ENCODE measurements around the gene ADAMTS15. TPM values are rescaled to one million over a fixed set of nuclear protein-coding genes. Genes with fewer than 3 reads are reported as not detected.

Gene ADAMTS15
- polyA plus RNA-seq, 1 experiment = 5.6 TPM

DNA sequence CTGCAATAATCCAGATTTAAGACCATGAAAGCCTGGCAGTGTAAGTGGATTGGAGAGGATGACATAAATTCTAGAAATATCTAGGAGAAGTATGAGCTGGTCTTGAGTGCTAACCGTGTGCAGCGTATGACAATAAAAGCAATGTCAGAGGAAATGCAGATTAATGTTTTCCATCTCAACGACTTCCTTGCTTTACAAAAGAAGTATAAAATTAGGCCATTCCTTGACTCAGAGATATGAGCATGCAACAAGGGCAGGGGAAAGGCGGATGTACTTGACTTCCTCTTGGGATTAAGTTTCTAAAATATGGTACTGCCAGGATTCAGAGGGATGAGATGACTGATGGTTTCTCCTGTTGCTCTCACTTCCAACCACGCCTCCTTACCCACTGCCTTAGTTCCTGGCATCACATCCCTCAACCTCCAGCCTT, 32.3 kb downstream of the ADAMTS15 start:
- DNase-seq (ENCODE audit: low read depth) = no peak
- Histone ChIP-seq H3K4me3 (ENCODE audit: low read depth, low read length) (no peak overlapping the region), H3K27me3 (ENCODE audit: control insufficient read depth, insufficient read depth, low read length) (no peaks in the 10 kb centered on the region), H3K36me3 (ENCODE audit: control insufficient read depth, insufficient read depth, low read length) (no peaks in the 10 kb centered on the region)
- TF ChIP-seq, protein P1, sequence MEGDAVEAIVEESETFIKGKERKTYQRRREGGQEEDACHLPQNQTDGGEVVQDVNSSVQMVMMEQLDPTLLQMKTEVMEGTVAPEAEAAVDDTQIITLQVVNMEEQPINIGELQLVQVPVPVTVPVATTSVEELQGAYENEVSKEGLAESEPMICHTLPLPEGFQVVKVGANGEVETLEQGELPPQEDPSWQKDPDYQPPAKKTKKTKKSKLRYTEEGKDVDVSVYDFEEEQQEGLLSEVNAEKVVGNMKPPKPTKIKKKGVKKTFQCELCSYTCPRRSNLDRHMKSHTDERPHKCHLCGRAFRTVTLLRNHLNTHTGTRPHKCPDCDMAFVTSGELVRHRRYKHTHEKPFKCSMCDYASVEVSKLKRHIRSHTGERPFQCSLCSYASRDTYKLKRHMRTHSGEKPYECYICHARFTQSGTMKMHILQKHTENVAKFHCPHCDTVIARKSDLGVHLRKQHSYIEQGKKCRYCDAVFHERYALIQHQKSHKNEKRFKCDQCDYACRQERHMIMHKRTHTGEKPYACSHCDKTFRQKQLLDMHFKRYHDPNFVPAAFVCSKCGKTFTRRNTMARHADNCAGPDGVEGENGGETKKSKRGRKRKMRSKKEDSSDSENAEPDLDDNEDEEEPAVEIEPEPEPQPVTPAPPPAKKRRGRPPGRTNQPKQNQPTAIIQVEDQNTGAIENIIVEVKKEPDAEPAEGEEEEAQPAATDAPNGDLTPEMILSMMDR (IDR thresholded peaks at IDR 0.05; ENCODE audit: insufficient read depth, low read depth, low read length) = no peak
- ChIA-PET CTCF (interaction anchor here (1.3 kb wide), 1 partner anchor 381 kb away, joined by 5 read pairs; no protein-coding TSS in a partner anchor), POLR2A (no interaction called here)

DNA sequence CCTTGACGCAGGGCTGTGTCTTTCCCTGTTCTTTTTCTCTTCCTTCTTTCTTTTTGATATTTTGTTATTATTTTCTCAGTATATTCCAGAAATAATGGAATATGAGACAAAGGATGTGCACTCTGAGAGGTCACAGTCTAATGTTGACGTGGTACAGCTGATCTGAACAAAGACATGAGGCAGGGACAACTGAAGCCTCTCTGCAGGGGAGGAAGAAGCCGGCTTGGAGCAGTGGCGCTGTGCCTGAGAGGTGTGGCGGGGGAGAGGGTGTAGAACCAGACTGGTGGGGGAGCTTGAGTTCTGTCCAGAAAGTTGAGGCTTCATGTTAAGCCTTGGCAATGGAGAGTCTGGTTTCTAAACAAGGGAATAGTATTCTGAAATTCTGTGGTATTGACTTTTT, 34.7 kb downstream of the ADAMTS15 start:
- Histone ChIP-seq H3K4me3 (ENCODE audit: low read depth, low read length) (no peak overlapping the region), H3K36me3 (ENCODE audit: control insufficient read depth, insufficient read depth, low read length) (no peaks in the 10 kb centered on the region), H3K27me3 (ENCODE audit: control insufficient read depth, insufficient read depth, low read length) (no peaks in the 10 kb centered on the region)
- no peak for DNase-seq (ENCODE audit: low read depth)
- ChIA-PET CTCF (no interaction called here), POLR2A (no interaction called here)
- TF ChIP-seq, protein P1 (IDR thresholded peaks at IDR 0.05; ENCODE audit: insufficient read depth, low read depth, low read length) = no peak

DNA sequence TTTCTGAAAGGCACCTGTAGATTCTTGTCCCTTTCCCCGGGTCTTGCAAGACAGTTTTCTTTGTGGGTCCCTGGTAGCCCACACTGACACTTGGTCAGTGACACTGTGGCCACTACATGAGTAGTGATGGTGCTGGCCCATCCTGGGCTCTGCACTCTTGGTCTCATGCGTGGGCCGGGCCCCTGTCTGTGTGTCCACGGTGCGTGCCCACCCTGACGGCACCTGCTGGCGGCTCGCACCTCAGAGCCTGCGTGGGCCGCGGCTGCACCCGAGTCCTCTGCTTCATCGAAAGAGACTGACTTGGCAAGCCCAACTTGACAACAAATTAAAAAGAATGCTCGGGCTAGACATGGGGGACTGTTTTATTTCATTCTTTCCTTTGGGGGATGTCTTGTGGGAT, 37.5 kb downstream of the ADAMTS15 start:
- TF ChIP-seq, protein P1 (IDR thresholded peaks at IDR 0.05; ENCODE audit: insufficient read depth, low read depth, low read length) = no peak
- CTCF ChIA-PET = no interaction called here
- Histone ChIP-seq H3K36me3 (ENCODE audit: control insufficient read depth, insufficient read depth, low read length) (no peaks in the 10 kb centered on the region), H3K4me3 (ENCODE audit: low read depth, low read length) (no peak overlapping the region), H3K27me3 (ENCODE audit: control insufficient read depth, insufficient read depth, low read length) (no peaks in the 10 kb centered on the region)
- DNase-seq (ENCODE audit: low read depth) = no peak
- POLR2A ChIA-PET = no interaction called here

DNA sequence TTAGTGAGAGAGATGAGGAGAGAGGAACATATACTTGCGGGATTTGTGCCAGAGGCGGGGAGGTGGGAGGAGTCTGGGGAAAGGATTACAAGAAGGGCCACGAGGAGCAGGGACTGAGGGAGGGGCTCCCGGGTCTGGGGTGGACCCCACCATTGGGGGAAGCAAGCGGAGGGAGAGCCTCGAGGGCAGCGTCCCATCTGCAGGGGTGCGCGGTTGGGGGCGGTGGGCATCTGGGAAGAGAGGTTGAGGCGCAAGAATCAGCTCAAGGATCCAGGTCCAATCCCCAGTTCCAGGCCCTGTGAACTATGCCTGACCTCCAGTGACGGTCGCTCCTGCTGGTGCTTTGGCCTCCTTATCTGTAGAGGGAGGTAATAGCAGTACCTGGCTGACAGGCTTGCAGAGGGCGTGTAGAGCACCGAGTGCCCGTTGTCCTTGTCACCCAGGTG, 38.0 kb downstream of the ADAMTS15 start:
- H3K4me3 ChIP-seq (ENCODE audit: low read depth, low read length) = no peak overlapping the region
- CTCF ChIA-PET = no interaction called here
- TF ChIP-seq, protein P1 (IDR thresholded peaks at IDR 0.05; ENCODE audit: insufficient read depth, low read depth, low read length) = no peak
- H3K36me3 ChIP-seq (ENCODE audit: control insufficient read depth, insufficient read depth, low read length) = no peaks in the 10 kb centered on the region
- POLR2A ChIA-PET = no interaction called here
- DNase-seq (ENCODE audit: low read depth) = no peak
- no peaks in the 10 kb centered on the region for H3K27me3 ChIP-seq (ENCODE audit: control insufficient read depth, insufficient read depth, low read length)

DNA sequence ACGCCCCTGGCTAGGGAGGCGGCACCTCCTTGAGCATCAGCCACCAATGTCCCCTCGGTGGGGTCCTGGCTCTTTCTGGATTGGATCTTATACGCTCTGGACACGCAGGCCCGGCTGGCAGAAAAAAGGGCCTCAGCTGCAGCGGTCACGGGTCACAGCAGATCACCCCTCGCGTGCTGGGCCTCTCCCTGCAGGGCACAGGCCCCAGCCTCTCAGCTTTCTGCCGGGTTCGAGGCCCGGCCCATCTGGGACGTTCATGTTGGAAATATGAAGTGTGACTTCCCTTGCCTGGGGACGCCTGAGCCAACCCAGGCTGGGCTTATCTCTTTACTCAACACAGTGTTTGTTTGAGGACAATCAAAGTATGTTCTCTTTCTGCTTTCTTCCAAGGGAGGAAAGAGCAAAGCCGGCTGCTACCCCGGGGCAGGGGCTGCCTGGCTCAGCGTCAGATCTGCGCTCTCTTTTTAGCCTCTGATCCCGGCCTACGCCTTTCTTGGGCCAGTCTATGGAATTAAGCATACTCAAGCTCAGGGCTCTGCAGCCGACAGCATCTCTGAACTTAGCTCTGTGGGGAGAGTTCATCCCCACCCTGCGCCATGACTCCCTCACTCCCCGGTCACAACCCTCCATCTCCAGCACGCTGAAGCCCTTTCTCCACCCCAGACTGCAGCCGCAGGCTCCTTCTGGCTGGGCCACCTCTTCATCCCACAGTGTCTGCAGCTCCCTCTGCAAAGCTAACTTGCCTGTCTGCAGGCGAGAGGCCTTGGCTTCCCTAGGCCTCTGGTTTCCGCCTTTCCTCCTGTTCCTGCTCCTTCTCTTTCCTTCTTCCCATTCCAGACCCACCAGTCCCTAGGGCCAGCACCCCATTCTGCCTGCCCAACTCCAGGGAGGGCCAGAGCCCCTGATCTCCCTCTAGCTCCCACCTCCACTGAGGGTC, 38.8 kb downstream of the ADAMTS15 start:
- Histone ChIP-seq H3K4me3 (ENCODE audit: low read depth, low read length) (no peak overlapping the region), H3K36me3 (ENCODE audit: control insufficient read depth, insufficient read depth, low read length) (no peaks in the 10 kb centered on the region), H3K27me3 (ENCODE audit: control insufficient read depth, insufficient read depth, low read length) (no peaks in the 10 kb centered on the region)
- ChIA-PET CTCF (interaction anchor here (1.2 kb wide), 1 partner anchor 11 kb away, joined by 3 read pairs; no protein-coding TSS in a partner anchor), POLR2A (no interaction called here)
- TF ChIP-seq, protein P1 (IDR thresholded peaks at IDR 0.05; ENCODE audit: insufficient read depth, low read depth, low read length) = no peak
- no peak for DNase-seq (ENCODE audit: low read depth)
